Measurements from ENCODE around the gene CENPP.

- TF ChIP-seq POLR2AphosphoS5 (IDR thresholded peaks at IDR 0.05; ENCODE audit: borderline replicate concordance, low read depth, low read length) (no peak), EZH2 (IDR thresholded peaks at IDR 0.05) (no peak)
Observed at GRCh38 chr9:92501671-92502393, 176.1 kb downstream of the CENPP start.

Data from SK-N-MC (cell line).